ENCODE data around the gene CD4. TPM values are rescaled to one million over a fixed set of nuclear protein-coding genes. Genes with fewer than 3 reads are reported as not detected.

Gene CD4
- polyA plus RNA-seq, 1 of the 3 experiments (the other 2 are of a cell fraction): 0.02 TPM

- ChIA-PET CTCF (interaction anchor here (0.9 to 14.1 kb wide), 26 partner anchors 9 to 223 kb away, joined by 3 to 246 read pairs (median 10); partner anchors contain the start of genes CDCA3, GNB3, LAG3 and MLF2), POLR2A (interaction anchor here (1.5 to 7.0 kb wide), 3 partner anchors 25 to 73 kb away, joined by 4 to 46 read pairs (median 4); partner anchors contain the start of genes CDCA3, MLF2, SPSB2 and USP5)
- Histone ChIP-seq H3K36me3 (replicated peaks in 1 of 2; ENCODE audit: control insufficient read depth in 1 of 2, insufficient read depth in 2 of 2, low read length in 1 of 2) (peaks cover 3 to 11% of the 10 kb centered on the region in 2 experiments), H2AFZ (ENCODE audit: low read depth) (no peak overlapping the region), H3K9me2 (no peaks in the 10 kb centered on the region), H3F3A (replicated peaks; ENCODE audit: insufficient read depth) (peaks cover 8% of the 10 kb centered on the region), H3K4me2 (no peak overlapping the region), H4K20me1 (ENCODE audit: insufficient read depth) (0 out of 2 replicates have a peak, but pooled peaks cover 3% of the 10 kb centered on the region), H3K27ac (ENCODE audit: low read depth in 2 of 2, low read length in 1 of 2) (peak overlapping the region in 1 of 2 experiments; percentile 31; a peak in 1 of 4 replicates), H3K27me3 (ENCODE audit: insufficient read depth) (no peaks in the 10 kb centered on the region), H3K9me3 (no peaks in the 10 kb centered on the region), H3K4me3 (ENCODE audit: low read depth in 2 of 2, low read length in 1 of 2) (no peak overlapping the region), H3K4me1 (ENCODE audit: control insufficient read depth in 1 of 2, insufficient read depth in 2 of 2, low read depth in 1 of 2, low read length in 1 of 2) (peaks cover 17 to 54% of the 10 kb centered on the region in 2 experiments; a peak in 3 of 4 replicates), H3K9ac (no peak overlapping the region), H3K79me2 (ENCODE audit: insufficient read depth) (peaks cover 31% of the 10 kb centered on the region)
- TF ChIP-seq CHD2 (IDR thresholded peaks at IDR 0.05; ENCODE audit: low read length, partially characterized antibody) (no peak), RFX5 (IDR thresholded peaks at IDR 0.05; ENCODE audit: low read length) (no peak), PBX3 (IDR thresholded peaks at IDR 0.05) (no peak), RAD21 (IDR thresholded peaks at IDR 0.05; ENCODE audit: low read length) (no peak), ELF1 (IDR thresholded peaks at IDR 0.05) (no peak), EP300 (IDR thresholded peaks at IDR 0.05; ENCODE audit: borderline replicate concordance in 1 of 2, low read depth in 1 of 2, low read length in 1 of 2) (no peak), FOXM1 (IDR thresholded peaks at IDR 0.05; ENCODE audit: low read depth) (no peak)
- DNase-seq: no peak
- WGBS (ENCODE audit: low lambda C conversion rate): 92% methylated on average over 17 of the region's 17 CpGs
Observed at GRCh38 chr12:6826125-6826733, 36.9 kb downstream of the CD4 start.

- peaks cover 8% of the 10 kb centered on the region for H3F3A ChIP-seq (replicated peaks; ENCODE audit: insufficient read depth)
- 0 out of 2 replicates have a peak, but pooled peaks cover 3% of the 10 kb centered on the region for H4K20me1 ChIP-seq (ENCODE audit: insufficient read depth)
- H3K79me2 ChIP-seq (ENCODE audit: insufficient read depth): peaks cover 31% of the 10 kb centered on the region
- no peak overlapping the region for H2AFZ ChIP-seq (ENCODE audit: low read depth)
- CTCF ChIA-PET: interaction anchor here (0.9 to 14.1 kb wide), 16 partner anchors 8 to 224 kb away, joined by 3 to 246 read pairs (median 14); partner anchors contain the start of genes CDCA3, GNB3, MLF2 and PTMS
- peak overlapping the region; percentile 26 to 93 for H3K27ac ChIP-seq (ENCODE audit: low read depth in 2 of 2, low read length in 1 of 2)
- H3K4me2 ChIP-seq: peak overlapping the region; percentile 40
- no peaks in the 10 kb centered on the region for H3K27me3 ChIP-seq (ENCODE audit: insufficient read depth)
- WGBS (ENCODE audit: low lambda C conversion rate): 87% methylated on average over 12 of the region's 22 CpGs
- POLR2A ChIA-PET: interaction anchor here (1.0 to 7.0 kb wide), 5 partner anchors 10 to 100 kb away, joined by 3 to 46 read pairs (median 3); partner anchors contain the start of genes MLF2 and SPSB2
- no peak overlapping the region for H3K4me3 ChIP-seq (ENCODE audit: low read depth in 2 of 2, low read length in 1 of 2)
- no peak overlapping the region for H3K9ac ChIP-seq
- H3K9me3 ChIP-seq: no peaks in the 10 kb centered on the region
- DNase-seq: no peak
- peaks cover 17 to 54% of the 10 kb centered on the region in 2 experiments; a peak in 3 of 4 replicates for H3K4me1 ChIP-seq (ENCODE audit: control insufficient read depth in 1 of 2, insufficient read depth in 2 of 2, low read depth in 1 of 2, low read length in 1 of 2)
- H3K36me3 ChIP-seq (replicated peaks in 1 of 2; ENCODE audit: control insufficient read depth in 1 of 2, insufficient read depth in 2 of 2, low read length in 1 of 2): peaks cover 6 to 16% of the 10 kb centered on the region in 2 experiments
- H3K9me2 ChIP-seq: no peaks in the 10 kb centered on the region
- TF ChIP-seq MEF2A (IDR thresholded peaks at IDR 0.05; ENCODE audit: borderline replicate concordance, low read depth): no peak
- no peak for TF ChIP-seq RFX5 (IDR thresholded peaks at IDR 0.05; ENCODE audit: low read length)
- TF ChIP-seq MAX (IDR thresholded peaks at IDR 0.05; ENCODE audit: low read depth): no peak
- TF ChIP-seq JUND (IDR thresholded peaks at IDR 0.05): no peak
- TF ChIP-seq USF1 (IDR thresholded peaks at IDR 0.05; ENCODE audit: borderline replicate concordance, low read depth): no peak
- TF ChIP-seq FOXJ3 (CRISPR knock-in tag; IDR thresholded peaks at IDR 0.05): no peak
- no peak for TF ChIP-seq YY1 (IDR thresholded peaks at IDR 0.05; ENCODE audit: low read depth)
- no peak for TF ChIP-seq REST (IDR thresholded peaks at IDR 0.05; ENCODE audit: low read depth, low read length)
- TF ChIP-seq CTCF (IDR thresholded peaks at IDR 0.05): no peak
- no peak for TF ChIP-seq PBX3 (IDR thresholded peaks at IDR 0.05)
Observed at GRCh38 chr12:6826734-6827436, 37.6 kb downstream of the CD4 start.
